WI38 (cell line): ENCODE measurements around the gene FOXE1.

Experiments
- H3K4me3 ChIP-seq: 2 replicates; pipeline ENCODE4 v1.5.1; 2011; ENCODE audit warnings: low read depth, mild to moderate bottlenecking, control low read depth, low read length
- CTCF ChIP-seq: IDR thresholded peaks from 2 replicates; pipeline ENCODE4 v1.5.1; 2012; ENCODE audit warnings: low read depth, mild to moderate bottlenecking, control low read depth, low read length

The FOXE1 gene

DNA sequence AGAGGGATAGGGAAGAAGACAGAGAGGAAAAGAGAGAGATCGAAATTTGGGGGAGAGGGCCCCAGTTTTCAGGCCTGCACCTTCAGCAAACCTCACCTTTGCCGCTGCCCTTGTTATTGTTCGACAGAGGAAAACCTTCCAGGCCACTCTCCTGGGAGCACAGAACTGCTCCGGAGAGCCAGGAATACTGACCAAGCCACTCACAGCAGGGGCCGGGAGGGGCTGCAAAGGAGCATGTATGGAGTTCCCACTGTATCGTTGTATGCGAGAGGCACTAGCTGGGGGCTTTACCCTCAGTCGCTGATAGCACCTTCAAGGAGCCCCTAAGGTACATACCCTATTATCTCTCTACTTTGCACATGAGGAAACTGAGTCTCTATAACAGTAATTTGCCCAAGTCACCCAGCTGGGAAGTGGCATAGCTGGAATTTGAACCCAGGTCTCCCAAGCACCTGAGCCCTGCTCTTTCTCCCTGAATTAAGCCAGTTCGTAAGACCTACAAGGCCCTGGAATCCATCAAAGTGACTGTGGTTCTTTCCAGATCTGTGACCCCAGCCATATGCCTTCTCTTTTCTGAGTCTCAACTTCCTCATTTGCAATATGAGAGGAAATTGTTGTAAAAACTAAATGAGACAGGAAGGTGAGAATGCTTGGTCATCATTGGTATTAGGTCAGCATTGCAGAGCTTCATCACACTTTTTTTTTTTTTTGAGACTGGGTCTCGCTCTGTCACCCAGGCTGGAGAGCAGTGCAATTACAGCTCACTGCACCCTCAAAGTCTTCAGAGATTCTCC, 21.0 kb upstream of the FOXE1 start:
- H3K4me3 ChIP-seq = no peak overlapping the region

GRCh38 chr9:97840521-97840920, 12.5 kb upstream of the FOXE1 start:
- H3K4me3 ChIP-seq = no peak overlapping the region
- TF ChIP-seq CTCF = no peak

More for the DNA sequence above, 21.0 kb upstream of the FOXE1 start:
- TF ChIP-seq CTCF = no peak

- no peak for TF ChIP-seq CTCF
- H3K4me3 ChIP-seq = no peak overlapping the region
Measured at GRCh38 chr9:97842960-97843359, 10.1 kb upstream of the FOXE1 start.

- no peak overlapping the region for H3K4me3 ChIP-seq
- no peak for TF ChIP-seq CTCF
Measured at GRCh38 chr9:97845130-97845529, 7.9 kb upstream of the FOXE1 start.

- no peak overlapping the region for H3K4me3 ChIP-seq
Measured at GRCh38 chr9:97845763-97846162, 7.3 kb upstream of the FOXE1 start.

GRCh38 chr9:97846347-97846746, 6.7 kb upstream of the FOXE1 start:
- TF ChIP-seq CTCF = no peak
- no peak overlapping the region for H3K4me3 ChIP-seq

More at GRCh38 chr9:97845763-97846162, 7.3 kb upstream of the FOXE1 start:
- no peak for TF ChIP-seq CTCF

DNA sequence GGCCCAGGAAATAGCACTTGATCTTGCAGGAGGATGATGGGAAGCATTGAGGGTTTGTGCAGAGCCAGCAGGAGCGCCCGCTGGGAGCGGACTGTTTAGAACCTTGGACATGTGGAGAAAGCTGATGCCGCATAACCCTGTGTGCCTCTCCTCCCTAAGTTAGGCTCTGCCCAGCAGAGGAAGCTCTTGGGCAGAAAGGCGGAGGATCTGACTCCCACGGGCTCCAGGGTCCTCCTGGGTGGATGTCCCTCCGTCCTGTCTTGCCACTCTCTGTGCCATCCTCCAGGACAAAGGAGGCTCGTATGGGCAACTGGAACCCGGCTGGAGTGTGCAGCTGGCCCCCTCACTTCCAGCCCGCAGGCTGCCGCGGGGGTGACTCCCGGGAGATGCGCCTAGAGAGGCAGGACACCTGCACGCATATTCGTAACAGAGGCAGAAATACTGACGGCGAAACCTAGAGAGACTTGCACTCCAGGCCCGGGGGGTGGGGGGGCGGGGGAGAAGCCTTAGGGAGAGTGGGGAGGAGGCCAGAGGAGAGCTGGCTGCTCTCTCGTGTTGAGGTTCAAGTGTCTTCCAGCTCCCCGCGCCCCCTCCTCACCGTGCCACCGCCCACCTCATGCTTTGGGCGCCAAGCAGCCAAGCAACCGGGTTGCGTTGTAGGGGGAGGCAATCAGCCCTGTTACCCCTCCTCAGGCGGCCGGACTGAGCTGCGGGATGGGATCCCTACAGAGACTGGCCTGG, 5.4 kb upstream of the FOXE1 start:
- H3K4me3 ChIP-seq = no peak overlapping the region
- no peak for TF ChIP-seq CTCF
